Tibial nerve (tissue), 4 donors: ENCODE data around the gene LY6G5B.

ENCODE experiments used
- EP300 ChIP-seq, 2 donors: sonication (generic); formaldehyde crosslinking; IDR thresholded peaks; one replicate each; pipeline ENCODE4 v1.6.1; 2017; ENCODE audit warnings: antibody characterized with exemption in 2 of 2, mild to moderate bottlenecking in 1 of 2
- TF ChIP-seq, protein P1 (sequence below), 5 experiments: fragments of 200-600 bp in 3 of 5; fragments of 450-650 bp in 2 of 5; sonication (generic) in 3 of 5; IDR thresholded peaks; one replicate each; pipeline ENCODE4 v1.5.1; 2016 to 2019; ENCODE audit warnings: antibody characterized with exemption in 5 of 5, mild to moderate bottlenecking in 3 of 5, moderate library complexity in 2 of 5

DNA sequence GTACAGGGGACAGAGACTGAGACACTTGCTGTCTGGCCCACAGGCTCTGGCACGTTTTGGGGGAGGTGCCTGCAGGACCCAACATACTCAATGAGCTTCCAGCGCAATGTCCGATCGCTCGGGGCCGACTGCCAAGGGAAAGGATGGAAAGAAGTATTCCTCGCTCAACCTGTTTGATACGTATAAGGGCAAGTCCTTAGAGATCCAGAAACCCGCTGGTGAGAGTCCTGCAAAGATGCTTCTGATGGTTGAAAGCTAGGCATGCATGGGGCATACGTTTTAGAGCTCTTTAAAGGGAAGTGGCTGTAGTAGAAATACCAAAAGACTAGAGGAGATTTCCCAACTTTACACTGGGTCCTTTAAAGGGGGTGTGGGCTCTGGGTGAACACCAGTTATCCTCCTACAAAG lies 47.1 kb upstream of the LY6G5B start:
- TF ChIP-seq, protein P1, sequence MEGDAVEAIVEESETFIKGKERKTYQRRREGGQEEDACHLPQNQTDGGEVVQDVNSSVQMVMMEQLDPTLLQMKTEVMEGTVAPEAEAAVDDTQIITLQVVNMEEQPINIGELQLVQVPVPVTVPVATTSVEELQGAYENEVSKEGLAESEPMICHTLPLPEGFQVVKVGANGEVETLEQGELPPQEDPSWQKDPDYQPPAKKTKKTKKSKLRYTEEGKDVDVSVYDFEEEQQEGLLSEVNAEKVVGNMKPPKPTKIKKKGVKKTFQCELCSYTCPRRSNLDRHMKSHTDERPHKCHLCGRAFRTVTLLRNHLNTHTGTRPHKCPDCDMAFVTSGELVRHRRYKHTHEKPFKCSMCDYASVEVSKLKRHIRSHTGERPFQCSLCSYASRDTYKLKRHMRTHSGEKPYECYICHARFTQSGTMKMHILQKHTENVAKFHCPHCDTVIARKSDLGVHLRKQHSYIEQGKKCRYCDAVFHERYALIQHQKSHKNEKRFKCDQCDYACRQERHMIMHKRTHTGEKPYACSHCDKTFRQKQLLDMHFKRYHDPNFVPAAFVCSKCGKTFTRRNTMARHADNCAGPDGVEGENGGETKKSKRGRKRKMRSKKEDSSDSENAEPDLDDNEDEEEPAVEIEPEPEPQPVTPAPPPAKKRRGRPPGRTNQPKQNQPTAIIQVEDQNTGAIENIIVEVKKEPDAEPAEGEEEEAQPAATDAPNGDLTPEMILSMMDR (IDR thresholded peaks at IDR 0.05), result no peak
- no peak for TF ChIP-seq EP300 (IDR thresholded peaks at IDR 0.05)
